Measurements from ENCODE around the gene ITFG2. TPM values are rescaled to one million over a fixed set of nuclear protein-coding genes. Genes with fewer than 3 reads are reported as not detected.

Gene ITFG2
- total and polyA plus RNA-seq, 9 of the 15 experiments (the other 6 are each of a cell fraction or from before 2014, with no cell fraction given): 15.0 to 22.8 (median 19.4) TPM

- TF ChIP-seq XRCC3 (IDR thresholded peaks at IDR 0.05) (no peak), SREBF2 (CRISPR knock-in tag; IDR thresholded peaks at IDR 0.05) (no peak), NFIX (CRISPR knock-in tag; IDR thresholded peaks at IDR 0.05; ENCODE audit: low read depth) (no peak), SMARCC2 (IDR thresholded peaks at IDR 0.05; ENCODE audit: low read depth) (no peak), ZNF280B (CRISPR knock-in tag; IDR thresholded peaks at IDR 0.05) (no peak), FOXA1 (IDR thresholded peaks at IDR 0.05; ENCODE audit: borderline replicate concordance) (no peak), NFE2L1 (tag; IDR thresholded peaks at IDR 0.05; ENCODE audit: borderline replicate concordance, low read depth) (no peak), CBX2 (IDR thresholded peaks at IDR 0.05; ENCODE audit: insufficient read depth, low read length, poor library complexity, severe bottlenecking) (no peak), FOXK1 (CRISPR knock-in tag; IDR thresholded peaks at IDR 0.05; ENCODE audit: borderline replicate concordance) (no peak), ETS1 (conservative IDR thresholded peaks at IDR 0.05; ENCODE audit: control insufficient read depth, low read depth, low read length) (peak; percentile 69), HSF4 (CRISPR knock-in tag; IDR thresholded peaks at IDR 0.05; ENCODE audit: borderline replicate concordance) (no peak), CREB3 (tag; conservative IDR thresholded peaks at IDR 0.05; ENCODE audit: low read depth) (no peak), EP400 (IDR thresholded peaks at IDR 0.05) (peak; percentile 26; the same call in 1 of the 2 replicates)
Observed at GRCh38 chr12:2794736-2795289, 17.7 kb upstream of the ITFG2 start, which contains the start of gene FKBP4 (continued).

Data from K562 (cell line).